SIG-M5 (cell line): Measurements from ENCODE around the gene COLEC12.

Source experiments
- DNase-seq: peaks from one replicate; lab custom pipeline; 2025; lab: John Stamatoyannopoulos, UW

Gene COLEC12

GRCh38 chr18:384897-385296 is 115.6 kb downstream of the COLEC12 start:
- no peak for DNase-seq

- DNase-seq = no peak
Observed at GRCh38 chr18:383135-383534, 117.4 kb downstream of the COLEC12 start.

- DNase-seq = no peak
Observed at GRCh38 chr18:382423-382984, 118.0 kb downstream of the COLEC12 start.

GRCh38 chr18:379681-380330 is 120.7 kb downstream of the COLEC12 start:
- DNase-seq = peak; percentile 80

- DNase-seq = no peak
Observed at GRCh38 chr18:378079-378478, 122.4 kb downstream of the COLEC12 start.

GRCh38 chr18:377088-377487 is 123.4 kb downstream of the COLEC12 start:
- DNase-seq = no peak

- no peak for DNase-seq
Observed at GRCh38 chr18:376311-376710, 124.2 kb downstream of the COLEC12 start.

GRCh38 chr18:374721-375168 is 125.8 kb downstream of the COLEC12 start:
- DNase-seq = no peak

GRCh38 chr18:373780-374179 is 126.7 kb downstream of the COLEC12 start:
- DNase-seq = no peak

- DNase-seq = no peak
Observed at GRCh38 chr18:371609-371982, 128.9 kb downstream of the COLEC12 start.

- DNase-seq = no peak
Observed at GRCh38 chr18:370751-371608, 129.5 kb downstream of the COLEC12 start.

- DNase-seq = no peak
Observed at GRCh38 chr18:369224-370015, 131.1 kb downstream of the COLEC12 start.

GRCh38 chr18:366466-367061 is 133.9 kb downstream of the COLEC12 start:
- DNase-seq = no peak

- DNase-seq = no peak
Observed at GRCh38 chr18:365651-366050, 134.8 kb downstream of the COLEC12 start.

GRCh38 chr18:364256-364826 is 136.2 kb downstream of the COLEC12 start:
- DNase-seq = no peak

- no peak for DNase-seq
Observed at GRCh38 chr18:363301-364085, 137.0 kb downstream of the COLEC12 start.

GRCh38 chr18:362311-363290 is 137.9 kb downstream of the COLEC12 start:
- DNase-seq = no peak

- DNase-seq = no peak
Observed at GRCh38 chr18:361941-362310, 138.6 kb downstream of the COLEC12 start.

- no peak for DNase-seq
Observed at GRCh38 chr18:361100-361732, 139.3 kb downstream of the COLEC12 start.
